ENCODE data around the gene CBLB.

GRCh38 chr3:105618556-105618955 lies 250.3 kb downstream of the CBLB start:
- TF ChIP-seq POLR2A (IDR thresholded peaks at IDR 0.05) (no peak), CTCF (IDR thresholded peaks at IDR 0.05) (no peak), EP300 (IDR thresholded peaks at IDR 0.05) (no peak)

All from tibial nerve (tissue), 4 donors.